ENCODE results near the gene HIRA. TPM values are rescaled to one million over a fixed set of nuclear protein-coding genes. Genes with fewer than 3 reads are reported as not detected.
"Not testable (repeated sequence)": the region's sequence is repeated elsewhere in the genome, so short reads cannot be mapped to it uniquely, and the experiment has no call there.

Gene HIRA
- total RNA-seq, 2 experiments from 2014 or later = 45.0 to 51.2 TPM

- ChIA-PET CTCF (interaction anchor here (2.1 kb wide), 1 partner anchor 12 kb away, joined by 11 read pairs; no protein-coding TSS in a partner anchor), POLR2A (interaction anchor here (1.7 kb wide), 1 partner anchor 15 kb away, joined by 5 read pairs; the partner anchor contains the start of gene HIRA)
- H3K4me1 Mint-ChIP-seq = peaks cover 44% of the 10 kb centered on the region
- peak overlapping the region; percentile 94 for H3K4me3 Mint-ChIP-seq
- no peak for DNase-seq
- H3K9me3 Mint-ChIP-seq = no peaks in the 10 kb centered on the region
- peaks cover 33% of the 10 kb centered on the region for H3K36me3 Mint-ChIP-seq (ENCODE audit: low read depth)
- H3K27me3 Mint-ChIP-seq = no peaks in the 10 kb centered on the region
- H3K27ac Mint-ChIP-seq = peak overlapping the region; percentile 96
Observed at GRCh38 chr22:19446603-19447329, 15.2 kb upstream of the HIRA start.

DNA sequence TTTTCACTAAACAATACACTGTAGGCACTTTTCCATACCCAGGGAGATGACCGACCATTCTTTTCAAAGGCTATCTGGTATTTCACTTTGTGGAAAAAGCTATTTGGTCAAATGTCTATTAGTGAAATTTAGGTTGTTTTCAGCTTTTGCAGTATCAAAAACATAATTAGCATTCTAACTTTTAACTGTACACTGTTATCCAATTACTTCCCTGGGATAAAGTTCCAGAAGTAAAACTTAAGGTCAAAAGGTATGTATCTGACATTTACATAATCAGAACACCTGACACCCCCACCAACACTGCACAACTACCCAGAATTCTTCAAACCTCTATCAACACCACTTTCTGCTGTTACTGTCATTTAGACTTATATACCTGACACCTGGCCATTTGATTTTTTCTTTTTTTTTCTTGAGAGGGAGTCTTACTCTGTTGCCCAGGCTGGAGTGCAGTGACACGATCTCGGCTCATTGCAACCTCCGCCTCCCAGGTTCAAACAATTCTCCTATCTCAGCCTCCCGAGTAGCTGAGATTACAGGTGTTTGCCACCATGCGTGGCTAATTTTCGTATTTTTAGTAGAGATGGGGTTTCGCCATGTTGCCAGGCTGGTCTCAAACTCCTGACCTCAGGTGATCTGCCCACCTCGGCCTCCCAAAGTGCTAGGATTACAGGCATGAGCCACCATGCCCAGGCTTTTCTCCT lies 13.9 kb upstream of the HIRA start:
- H3K9me3 Mint-ChIP-seq, DNase-seq, H3K27me3 Mint-ChIP-seq, H3K27ac Mint-ChIP-seq: not testable (repeated sequence)
- peak overlapping the region; percentile 19 for H3K4me3 Mint-ChIP-seq
- POLR2A ChIA-PET = interaction anchor here (0.7 kb wide), 1 partner anchor 18 kb away, joined by 3 read pairs; no protein-coding TSS in a partner anchor
- CTCF ChIA-PET = interaction anchor here (2.1 kb wide), 1 partner anchor 11 kb away, joined by 11 read pairs; no protein-coding TSS in a partner anchor
- H3K36me3 Mint-ChIP-seq (ENCODE audit: low read depth) = peaks cover 36% of the 10 kb centered on the region
- H3K4me1 Mint-ChIP-seq = peaks cover 44% of the 10 kb centered on the region

DNA sequence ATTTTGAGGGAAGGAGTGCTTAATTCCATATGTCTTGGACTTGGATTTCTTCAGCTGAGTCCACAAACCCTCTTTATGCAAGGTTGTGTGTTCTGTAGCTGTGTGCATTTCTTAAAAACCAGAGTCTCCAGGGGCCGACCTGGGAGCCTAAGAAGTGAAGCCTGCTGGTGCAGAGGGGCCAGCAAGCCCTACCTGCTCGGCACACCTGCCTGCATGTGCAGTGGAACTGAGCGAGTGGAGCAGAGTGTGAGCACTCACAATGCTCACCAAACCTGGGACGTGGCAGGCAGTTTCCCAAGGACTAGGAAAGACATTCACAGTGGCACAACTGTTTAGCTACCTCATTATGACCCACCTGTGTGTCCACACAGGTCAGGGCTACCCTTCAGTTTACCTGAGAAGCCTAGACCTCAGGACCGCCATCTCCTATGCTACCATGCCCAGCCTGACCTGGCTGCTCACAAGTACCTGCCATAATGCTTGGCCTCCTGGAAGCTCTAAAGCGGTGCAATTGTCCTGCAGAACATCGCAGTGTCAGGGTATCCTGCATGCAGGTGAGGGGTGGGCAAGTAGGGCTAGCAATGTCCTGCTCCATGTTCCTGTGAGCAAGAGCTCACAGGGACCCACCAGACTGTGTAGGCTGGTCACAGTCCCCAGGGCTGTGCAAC lies 12.1 kb upstream of the HIRA start:
- H3K27me3 Mint-ChIP-seq = no peaks in the 10 kb centered on the region
- ChIA-PET CTCF (no interaction called here), POLR2A (no interaction called here)
- peaks cover 35% of the 10 kb centered on the region for H3K36me3 Mint-ChIP-seq (ENCODE audit: low read depth)
- H3K9me3 Mint-ChIP-seq = no peaks in the 10 kb centered on the region
- peaks cover 33% of the 10 kb centered on the region for H3K4me1 Mint-ChIP-seq
- no peak overlapping the region for H3K27ac Mint-ChIP-seq
- no peak overlapping the region for H3K4me3 Mint-ChIP-seq
- no peak for DNase-seq

DNA sequence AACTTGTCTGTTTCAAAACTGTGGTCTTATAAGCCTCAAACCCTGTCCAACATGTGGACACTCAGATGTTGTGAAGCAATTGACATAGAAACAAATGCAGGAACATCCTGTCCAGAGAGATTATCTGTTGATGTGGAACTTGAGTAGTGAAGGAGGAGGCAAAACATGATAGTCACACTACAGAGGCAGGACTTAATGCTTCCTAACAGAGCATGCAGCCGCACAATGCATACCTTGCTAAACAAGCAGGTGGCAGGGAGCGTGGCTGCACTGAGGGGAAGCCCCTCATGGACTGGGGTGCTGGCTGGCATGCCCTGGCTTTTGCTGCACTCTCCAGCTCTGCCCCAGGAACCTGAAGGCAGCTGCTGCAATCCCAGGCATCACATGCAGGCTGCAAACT lies 10.6 kb upstream of the HIRA start:
- Mint-ChIP-seq H3K4me1 (peaks cover 28% of the 10 kb centered on the region), H3K36me3 (ENCODE audit: low read depth) (peaks cover 33% of the 10 kb centered on the region), H3K27me3 (no peaks in the 10 kb centered on the region), H3K27ac (no peak overlapping the region), H3K4me3 (no peak overlapping the region), H3K9me3 (no peaks in the 10 kb centered on the region)
- CTCF ChIA-PET = no interaction called here
- no peak for DNase-seq
- POLR2A ChIA-PET = no interaction called here

GRCh38 chr22:19440411-19441195 lies 9.1 kb upstream of the HIRA start:
- Mint-ChIP-seq H3K4me3 (no peak overlapping the region), H3K27me3 (no peaks in the 10 kb centered on the region), H3K36me3 (ENCODE audit: low read depth) (peaks cover 25% of the 10 kb centered on the region), H3K4me1 (peaks cover 18% of the 10 kb centered on the region), H3K9me3 (no peaks in the 10 kb centered on the region), H3K27ac (peak overlapping the region; percentile 25)
- ChIA-PET POLR2A (interaction anchor here (0.7 kb wide), 1 partner anchor 21 kb away, joined by 3 read pairs; no protein-coding TSS in a partner anchor), CTCF (no interaction called here)
- no peak for DNase-seq

GRCh38 chr22:19438298-19438697 lies 6.8 kb upstream of the HIRA start:
- no peak for DNase-seq
- Mint-ChIP-seq H3K36me3 (ENCODE audit: low read depth) (peaks cover 25% of the 10 kb centered on the region), H3K27ac (no peak overlapping the region), H3K27me3 (no peaks in the 10 kb centered on the region), H3K9me3 (no peaks in the 10 kb centered on the region), H3K4me1 (peaks cover 15% of the 10 kb centered on the region), H3K4me3 (no peak overlapping the region)
- ChIA-PET CTCF (no interaction called here), POLR2A (no interaction called here)

- POLR2A ChIA-PET, H3K27ac Mint-ChIP-seq: not testable (repeated sequence)
- H3K36me3 Mint-ChIP-seq (ENCODE audit: low read depth) = peaks cover 22% of the 10 kb centered on the region
Observed at GRCh38 chr22:19436444-19437161, 5.1 kb upstream of the HIRA start.

GRCh38 chr22:19434829-19435580 lies 3.5 kb upstream of the HIRA start:
- Mint-ChIP-seq H3K4me1 (peaks cover 18% of the 10 kb centered on the region), H3K4me3 (no peak overlapping the region), H3K36me3 (ENCODE audit: low read depth) (peaks cover 15% of the 10 kb centered on the region), H3K27ac (no peak overlapping the region), H3K27me3 (no peaks in the 10 kb centered on the region), H3K9me3 (no peaks in the 10 kb centered on the region)
- ChIA-PET CTCF (interaction anchor here (0.6 to 2.3 kb wide), 4 partner anchors 11 to 34 kb away, joined by 3 to 11 read pairs (median 4); no protein-coding TSS in a partner anchor), POLR2A (no interaction called here)
- no peak for DNase-seq

More at GRCh38 chr22:19436444-19437161, 5.1 kb upstream of the HIRA start:
- H3K4me1 Mint-ChIP-seq = peaks cover 18% of the 10 kb centered on the region
- DNase-seq, H3K27me3 Mint-ChIP-seq, H3K9me3 Mint-ChIP-seq, CTCF ChIA-PET, H3K4me3 Mint-ChIP-seq: not testable (repeated sequence)

GRCh38 chr22:19434401-19434800 lies 2.9 kb upstream of the HIRA start:
- peaks cover 23% of the 10 kb centered on the region for H3K4me1 Mint-ChIP-seq
- no peak for DNase-seq
- POLR2A ChIA-PET = no interaction called here
- CTCF ChIA-PET = interaction anchor here (0.6 to 2.3 kb wide), 3 partner anchors 12 to 38 kb away, joined by 3 to 11 read pairs (median 3); no protein-coding TSS in a partner anchor
- H3K27me3 Mint-ChIP-seq = no peaks in the 10 kb centered on the region
- H3K4me3 Mint-ChIP-seq = peak overlapping the region; percentile 13
- H3K9me3 Mint-ChIP-seq = no peaks in the 10 kb centered on the region
- peak overlapping the region; percentile 41 for H3K27ac Mint-ChIP-seq
- peaks cover 21% of the 10 kb centered on the region for H3K36me3 Mint-ChIP-seq (ENCODE audit: low read depth)

DNA sequence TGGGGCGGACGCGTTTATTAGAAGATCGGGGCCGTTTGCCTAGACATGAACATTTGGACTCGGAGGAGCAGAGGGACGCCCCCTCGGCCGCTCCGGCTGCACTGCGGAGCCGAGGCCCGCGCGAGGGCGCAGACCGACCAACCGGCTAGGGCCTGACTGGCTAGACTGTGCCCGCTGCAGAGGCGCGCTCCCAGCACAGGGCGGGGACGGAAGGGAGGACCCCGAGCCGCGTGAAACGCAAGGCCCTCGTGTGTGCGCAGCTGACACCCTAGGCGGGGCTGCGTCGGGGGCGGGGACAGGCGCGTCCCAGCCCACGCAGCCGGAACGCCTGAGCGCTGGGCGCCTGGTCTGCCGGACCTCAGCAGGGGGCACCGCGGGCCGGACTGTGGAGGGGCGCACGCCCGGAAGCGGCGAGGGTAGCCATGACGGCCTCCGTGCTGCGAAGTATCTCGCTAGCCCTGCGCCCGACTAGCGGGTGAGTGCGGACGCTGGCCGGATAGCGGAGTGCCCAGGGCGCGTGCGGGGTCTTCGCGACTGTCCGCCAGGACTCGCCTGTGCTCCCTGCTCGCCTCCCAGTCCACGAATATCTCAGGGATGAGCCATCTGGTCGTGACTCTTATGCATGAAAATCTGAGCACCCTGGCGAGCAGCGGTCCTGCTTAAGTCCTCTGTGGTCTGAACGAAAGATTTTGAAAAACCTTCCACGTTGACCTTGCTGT lies 759 bp upstream of the HIRA start, which contains the start of gene MRPL40:
Gene MRPL40 (plus strand): TSS at position 413 of the 719 bp plus-strand sequence. CDS start 10 bp downstream, at position 423.
- Mint-ChIP-seq H3K27ac (peak within 1 kb of the TSS; percentile 97), H3K9me3 (no peaks in the 10 kb centered on the region), H3K4me3 (peak within 1 kb of the TSS; percentile 81), H3K36me3 (ENCODE audit: low read depth) (peaks cover 35% of the 10 kb centered on the region), H3K27me3 (no peaks in the 10 kb centered on the region), H3K4me1 (peaks cover 34% of the 10 kb centered on the region)
- ChIA-PET CTCF (interaction anchor here (0.9 to 1.5 kb wide), 2 partner anchors 10 to 19 kb away, joined by 3 to 6 read pairs; no protein-coding TSS in a partner anchor), POLR2A (interaction anchor here (1.0 to 1.4 kb wide), 2 partner anchors 12 to 15 kb away, joined by 3 to 5 read pairs; partner anchors contain the start of gene C22orf39)
- peak; percentile 90 for DNase-seq
